Tibial nerve (tissue), 4 donors: Measurements from ENCODE around the gene SLC22A3. TPM values are rescaled to one million over a fixed set of nuclear protein-coding genes. Genes with fewer than 3 reads are reported as not detected.
"Not testable (repeated sequence)": the region's sequence is repeated elsewhere in the genome, so short reads cannot be mapped to it uniquely, and the experiment has no call there.

Source experiments
- DNase-seq, 2 donors: peaks; one replicate each; pipeline ENCODE4 v3.0.0-alpha.2; 2019; ENCODE audit warnings: low spot score in 2 of 2
- H3K27ac ChIP-seq, 4 donors: fragments of 200-600 bp; sonication (generic) in 3 of 4; one replicate each; pipeline ENCODE4 v1.5.1; 2017 to 2019; ENCODE audit warnings: mild to moderate bottlenecking in 1 of 4
- H3K27me3 ChIP-seq, 2 donors: fragments of 200-600 bp; sonication (generic) in 1 of 2; one replicate each; pipeline versions ENCODE4 v1.5.1 to v1.6.0; 2017 to 2019
- H3K36me3 ChIP-seq, 3 donors: fragments of 200-600 bp; sonication (generic); one replicate each; pipeline ENCODE4 v1.5.1; 2018 to 2019
- H3K4me1 ChIP-seq, 4 donors: fragments of 200-600 bp; sonication (generic) in 3 of 4; one replicate each; pipeline ENCODE4 v1.5.1; 2017 to 2019
- H3K4me3 ChIP-seq, 4 donors: fragments of 200-600 bp; sonication (generic) in 3 of 4; one replicate each; pipeline ENCODE4 v1.5.1; 2017 to 2019; ENCODE audit warnings: mild to moderate bottlenecking in 1 of 4, moderate library complexity in 1 of 4
- H3K9me3 ChIP-seq, 4 donors: fragments of 200-600 bp; sonication (generic) in 3 of 4; one replicate each; pipeline ENCODE4 v1.5.1; 2017 to 2019
- EP300 ChIP-seq, 2 donors: sonication (generic); formaldehyde crosslinking; IDR thresholded peaks; one replicate each; pipeline ENCODE4 v1.6.1; 2017; ENCODE audit warnings: antibody characterized with exemption in 2 of 2, mild to moderate bottlenecking in 1 of 2
- POLR2A ChIP-seq, 2 donors: fragments of 450-650 bp; IDR thresholded peaks; one replicate each; pipeline ENCODE4 v1.6.1; 2017; ENCODE audit warnings: antibody characterized with exemption in 2 of 2, mild to moderate bottlenecking in 2 of 2, moderate library complexity in 2 of 2
- WGBS, 2 donors: methylation state at CpG; one replicate each; pipeline ENCODE4 v1.1.5; 2018; 5-methylcytosine and 5-hydroxymethylcytosine counted together
- total RNA-seq, 4 donors: library from RNA; depleted of rRNA; stranded (reverse); fragments of >200 nt; gene quantifications; one replicate each; pipeline ENCODE4 v1.1.0, GENCODE V29; 2016
- TF ChIP-seq, protein P1 (sequence below), 5 experiments: fragments of 200-600 bp in 3 of 5; fragments of 450-650 bp in 2 of 5; sonication (generic) in 3 of 5; IDR thresholded peaks; one replicate each; pipeline ENCODE4 v1.5.1; 2016 to 2019; ENCODE audit warnings: antibody characterized with exemption in 5 of 5, mild to moderate bottlenecking in 3 of 5, moderate library complexity in 2 of 5

The SLC22A3 gene, protein sequence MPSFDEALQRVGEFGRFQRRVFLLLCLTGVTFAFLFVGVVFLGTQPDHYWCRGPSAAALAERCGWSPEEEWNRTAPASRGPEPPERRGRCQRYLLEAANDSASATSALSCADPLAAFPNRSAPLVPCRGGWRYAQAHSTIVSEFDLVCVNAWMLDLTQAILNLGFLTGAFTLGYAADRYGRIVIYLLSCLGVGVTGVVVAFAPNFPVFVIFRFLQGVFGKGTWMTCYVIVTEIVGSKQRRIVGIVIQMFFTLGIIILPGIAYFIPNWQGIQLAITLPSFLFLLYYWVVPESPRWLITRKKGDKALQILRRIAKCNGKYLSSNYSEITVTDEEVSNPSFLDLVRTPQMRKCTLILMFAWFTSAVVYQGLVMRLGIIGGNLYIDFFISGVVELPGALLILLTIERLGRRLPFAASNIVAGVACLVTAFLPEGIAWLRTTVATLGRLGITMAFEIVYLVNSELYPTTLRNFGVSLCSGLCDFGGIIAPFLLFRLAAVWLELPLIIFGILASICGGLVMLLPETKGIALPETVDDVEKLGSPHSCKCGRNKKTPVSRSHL
- 100 to 1,000 TPM in 3 of 4 donors, 10 to 100 TPM in 1; 76.8 to 361 (median 263) TPM for total RNA-seq

DNA sequence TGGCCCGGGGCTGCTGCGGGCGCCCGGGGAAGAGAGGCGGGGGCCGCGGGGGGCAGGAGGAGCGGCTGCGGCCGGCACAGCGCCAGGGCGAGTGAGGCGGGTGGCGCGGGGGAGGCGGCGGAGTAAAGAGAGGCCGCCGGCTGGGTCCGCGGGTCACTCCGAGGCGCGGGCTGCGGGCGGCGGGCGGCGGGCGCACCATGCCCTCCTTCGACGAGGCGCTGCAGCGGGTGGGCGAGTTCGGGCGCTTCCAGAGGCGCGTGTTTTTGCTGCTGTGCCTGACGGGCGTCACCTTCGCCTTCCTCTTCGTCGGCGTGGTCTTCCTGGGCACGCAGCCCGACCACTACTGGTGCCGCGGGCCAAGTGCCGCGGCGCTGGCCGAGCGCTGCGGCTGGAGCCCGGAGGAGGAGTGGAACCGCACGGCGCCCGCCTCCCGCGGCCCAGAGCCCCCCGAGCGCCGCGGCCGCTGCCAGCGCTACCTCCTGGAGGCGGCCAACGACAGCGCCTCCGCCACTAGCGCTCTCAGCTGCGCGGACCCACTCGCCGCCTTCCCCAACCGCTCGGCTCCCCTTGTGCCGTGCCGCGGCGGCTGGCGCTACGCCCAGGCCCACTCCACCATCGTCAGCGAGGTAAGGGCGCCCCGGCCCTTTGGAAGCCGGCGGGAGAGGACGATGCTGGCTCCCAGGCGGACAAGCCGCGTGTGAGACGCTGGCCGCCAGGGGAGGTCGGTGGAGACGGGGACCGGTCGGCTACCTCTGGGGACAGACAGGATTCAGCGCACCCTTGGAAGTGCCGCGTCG is at the start of gene SLC22A3:
Gene SLC22A3 (plus strand): TSS at position 156 of the 797 bp plus-strand sequence. CDS start 42 bp downstream, at position 198.
- peaks cover 0 to 18% (median 0%) of the 10 kb centered on the region in 4 donors for H3K4me1 ChIP-seq
- no peak for DNase-seq
- WGBS, 2 donors: 1% methylated on average over 45 to 50 of the region's 105 CpGs

DNA sequence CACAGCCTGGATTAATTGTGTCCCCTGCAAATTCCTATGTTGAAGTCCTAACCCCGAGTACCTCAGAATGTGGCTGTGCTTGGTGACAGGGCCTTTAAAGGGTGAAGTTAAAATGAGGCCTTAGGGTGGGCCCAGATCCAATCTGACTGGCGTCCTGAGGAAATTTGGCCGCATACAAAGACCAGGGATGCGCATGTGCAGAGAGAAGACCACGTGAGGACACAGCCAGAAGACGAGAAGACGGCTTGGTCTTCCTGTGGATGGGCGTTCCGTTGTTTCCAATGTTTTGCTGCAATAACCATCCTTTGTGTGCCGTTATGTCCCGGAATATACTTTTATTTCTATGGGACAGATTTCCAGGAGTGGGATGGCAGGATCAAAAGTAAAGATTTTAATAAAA is 48.6 kb upstream of the SLC22A3 start:
- H3K36me3 ChIP-seq: no peaks in the 10 kb centered on the region
- H3K4me3 ChIP-seq: no peak overlapping the region
- TF ChIP-seq, protein P1, sequence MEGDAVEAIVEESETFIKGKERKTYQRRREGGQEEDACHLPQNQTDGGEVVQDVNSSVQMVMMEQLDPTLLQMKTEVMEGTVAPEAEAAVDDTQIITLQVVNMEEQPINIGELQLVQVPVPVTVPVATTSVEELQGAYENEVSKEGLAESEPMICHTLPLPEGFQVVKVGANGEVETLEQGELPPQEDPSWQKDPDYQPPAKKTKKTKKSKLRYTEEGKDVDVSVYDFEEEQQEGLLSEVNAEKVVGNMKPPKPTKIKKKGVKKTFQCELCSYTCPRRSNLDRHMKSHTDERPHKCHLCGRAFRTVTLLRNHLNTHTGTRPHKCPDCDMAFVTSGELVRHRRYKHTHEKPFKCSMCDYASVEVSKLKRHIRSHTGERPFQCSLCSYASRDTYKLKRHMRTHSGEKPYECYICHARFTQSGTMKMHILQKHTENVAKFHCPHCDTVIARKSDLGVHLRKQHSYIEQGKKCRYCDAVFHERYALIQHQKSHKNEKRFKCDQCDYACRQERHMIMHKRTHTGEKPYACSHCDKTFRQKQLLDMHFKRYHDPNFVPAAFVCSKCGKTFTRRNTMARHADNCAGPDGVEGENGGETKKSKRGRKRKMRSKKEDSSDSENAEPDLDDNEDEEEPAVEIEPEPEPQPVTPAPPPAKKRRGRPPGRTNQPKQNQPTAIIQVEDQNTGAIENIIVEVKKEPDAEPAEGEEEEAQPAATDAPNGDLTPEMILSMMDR (IDR thresholded peaks at IDR 0.05): no peak
- TF ChIP-seq EP300 (IDR thresholded peaks at IDR 0.05) (no peak), POLR2A (IDR thresholded peaks at IDR 0.05) (no peak)
- peak overlapping the region in 2 of 4 donors; percentile 19 to 28 for H3K27ac ChIP-seq
- WGBS, 2 donors: 94 to 96% methylated on average over 11 of the region's 11 CpGs
- H3K9me3 ChIP-seq: no peaks in the 10 kb centered on the region
- peaks cover 0 to 8% (median 1%) of the 10 kb centered on the region in 4 donors for H3K4me1 ChIP-seq
- no peaks in the 10 kb centered on the region for H3K27me3 ChIP-seq
- DNase-seq: no peak

More for the DNA sequence above, at the start of gene SLC22A3:
- Histone ChIP-seq H3K36me3 (no peaks in the 10 kb centered on the region), H3K9me3 (no peaks in the 10 kb centered on the region), H3K4me3 (peak within 1 kb of the TSS; percentile 45 to 65 (median 51)), H3K27me3 (no peaks in the 10 kb centered on the region), H3K27ac (peak within 1 kb of the TSS; percentile 48 to 89 (median 72))
- no peak for TF ChIP-seq EP300 (IDR thresholded peaks at IDR 0.05)
- TF ChIP-seq, protein P1 (IDR thresholded peaks at IDR 0.05): peak in 1 of 5 experiments; percentile 26
- TF ChIP-seq POLR2A (IDR thresholded peaks at IDR 0.05): no peak

DNA sequence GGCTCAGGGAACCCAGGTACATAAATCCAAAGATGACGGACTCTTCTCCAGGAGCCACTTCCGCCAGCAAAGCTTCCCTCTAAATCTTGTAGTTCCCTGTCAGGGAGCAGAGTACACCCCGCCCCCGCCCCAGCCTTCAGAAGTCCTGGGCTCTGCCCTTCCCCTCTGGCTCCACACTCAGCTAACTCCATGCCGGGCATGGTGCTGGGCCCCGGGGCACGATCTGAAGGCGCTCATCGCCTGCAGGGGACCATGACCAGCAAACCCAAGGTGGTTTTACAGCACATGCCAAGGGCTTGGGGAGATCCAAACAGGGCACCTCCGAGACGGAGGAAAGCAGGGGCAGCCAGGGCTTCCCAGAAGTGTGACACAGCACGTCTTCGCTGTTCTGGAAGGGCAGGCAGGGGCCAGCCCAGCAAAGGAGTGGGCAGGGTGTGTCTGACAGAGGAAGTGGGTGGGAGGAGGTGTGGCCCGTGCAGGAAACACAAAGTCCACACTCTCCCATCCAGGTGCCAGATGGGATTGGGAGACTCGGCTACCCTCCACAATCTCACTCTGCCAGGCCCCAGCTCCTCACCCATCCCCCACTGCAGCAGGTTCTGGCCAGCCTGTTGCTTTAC is 48.0 kb upstream of the SLC22A3 start:
- Histone ChIP-seq H3K27ac (peak overlapping the region in 2 of 4 donors; percentile 19 to 28), H3K27me3 (no peaks in the 10 kb centered on the region)
- no peak for DNase-seq

DNA sequence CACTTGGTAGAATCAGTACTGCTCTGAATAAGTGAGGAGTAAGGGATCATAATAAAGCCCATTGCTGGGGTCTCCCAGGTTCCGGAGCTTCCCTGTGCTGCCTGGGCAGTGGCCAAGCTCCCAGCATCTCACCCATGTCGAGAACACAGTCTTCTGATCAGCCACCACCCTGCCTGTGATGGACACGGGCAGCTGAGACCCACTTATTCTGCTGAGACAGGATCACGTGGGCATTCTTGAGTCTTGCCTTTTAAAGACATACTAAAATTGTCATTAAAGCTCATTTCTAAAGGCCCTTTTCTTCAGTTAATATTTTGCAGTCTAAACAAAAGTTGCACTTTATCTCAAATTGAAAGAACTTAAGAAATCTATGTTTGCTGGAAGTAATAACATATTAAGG is 46.8 kb upstream of the SLC22A3 start:
- Histone ChIP-seq H3K36me3 (no peaks in the 10 kb centered on the region), H3K4me3 (no peak overlapping the region), H3K9me3 (no peaks in the 10 kb centered on the region), H3K27ac (no peak overlapping the region), H3K27me3 (no peaks in the 10 kb centered on the region), H3K4me1 (peaks cover 0 to 8% (median 1%) of the 10 kb centered on the region in 4 donors)
- 30 to 39% methylated on average over 4 of the region's 4 CpGs for WGBS, 2 donors
- no peak for DNase-seq
- no peak for TF ChIP-seq POLR2A (IDR thresholded peaks at IDR 0.05)
- no peak for TF ChIP-seq EP300 (IDR thresholded peaks at IDR 0.05)
- TF ChIP-seq, protein P1 (IDR thresholded peaks at IDR 0.05): no peak

More for the DNA sequence above, 48.0 kb upstream of the SLC22A3 start:
- H3K36me3 ChIP-seq: no peaks in the 10 kb centered on the region
- WGBS, 2 donors: 68 to 79% methylated on average over 12 to 14 of the region's 15 CpGs
- TF ChIP-seq EP300 (IDR thresholded peaks at IDR 0.05) (no peak), POLR2A (IDR thresholded peaks at IDR 0.05) (no peak)
- TF ChIP-seq, protein P1 (IDR thresholded peaks at IDR 0.05): no peak
- H3K4me3 ChIP-seq: no peak overlapping the region
- peaks cover 0 to 8% (median 1%) of the 10 kb centered on the region in 4 donors for H3K4me1 ChIP-seq
- H3K9me3 ChIP-seq: no peaks in the 10 kb centered on the region

DNA sequence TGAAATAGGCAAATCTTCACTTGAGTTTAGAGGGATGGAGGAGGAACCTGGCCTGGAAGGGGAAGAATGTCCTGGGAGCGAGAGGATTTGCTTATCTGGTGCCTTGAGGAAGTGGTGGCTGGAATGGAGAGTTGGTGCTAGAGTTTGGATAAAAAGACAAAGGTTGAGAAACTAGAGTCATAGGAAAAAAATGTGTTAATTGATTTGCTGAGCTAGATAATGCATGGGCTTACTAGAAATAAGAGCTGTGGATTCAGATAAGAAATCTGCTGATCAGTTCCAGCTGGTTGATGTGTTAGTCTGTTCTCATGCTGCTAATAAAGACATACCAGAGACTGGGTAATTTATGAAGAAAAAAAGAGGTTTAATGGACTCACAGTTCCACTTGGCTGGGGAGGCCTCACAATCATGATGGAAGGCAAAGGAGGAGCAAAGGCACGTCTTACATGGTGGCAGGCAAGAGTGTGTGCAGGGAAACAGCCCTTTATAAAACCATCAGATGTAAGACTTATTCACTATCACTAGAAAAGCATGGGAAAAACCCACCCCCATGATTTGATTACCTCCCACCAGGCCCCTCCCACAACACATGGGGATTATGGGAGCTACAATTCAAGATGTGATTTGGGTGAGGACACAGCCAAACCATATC is 45.6 kb upstream of the SLC22A3 start:
- WGBS, 2 donors: 81 to 82% methylated on average over 1 to 2 of the region's 2 CpGs
- H3K9me3 ChIP-seq, H3K27me3 ChIP-seq, H3K36me3 ChIP-seq, H3K4me3 ChIP-seq, H3K27ac ChIP-seq, DNase-seq, H3K4me1 ChIP-seq: not testable (repeated sequence)
